CMK (cell line): ENCODE data around the gene TMEM187.

ENCODE experiments used
- DNase-seq: peaks from one replicate; pipeline ENCODE4 v3.0.0-alpha.2; 2010; ENCODE audit warnings: low read depth

TMEM187 gene

GRCh38 chrX:153954558-153955227 is 17.9 kb upstream of the TMEM187 start:
- DNase-seq = no peak

DNA sequence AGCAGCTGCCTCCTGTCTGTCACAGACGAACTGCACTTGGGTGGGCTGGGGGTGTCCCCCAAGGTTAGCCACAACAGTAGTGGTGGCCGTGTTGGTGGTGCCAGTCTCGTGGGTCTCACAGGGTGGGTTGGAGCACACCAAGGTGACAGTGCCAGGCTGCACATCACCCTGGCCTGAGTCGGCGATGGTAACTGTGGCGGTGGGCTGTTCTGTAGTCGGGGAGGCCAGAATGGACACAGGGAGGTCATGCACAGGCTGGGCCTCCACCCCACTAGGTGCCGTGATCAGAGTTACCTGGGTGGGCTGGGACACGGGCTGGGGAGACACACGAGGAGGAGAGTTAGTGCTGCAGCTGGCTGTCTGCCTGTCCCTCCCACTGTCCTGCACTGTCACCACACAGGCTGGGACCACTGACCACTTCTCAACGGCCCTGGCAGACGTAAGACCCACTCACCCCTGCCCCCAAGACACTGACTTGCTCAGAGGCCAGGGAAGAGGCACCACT is 17.3 kb upstream of the TMEM187 start:
- no peak for DNase-seq

DNA sequence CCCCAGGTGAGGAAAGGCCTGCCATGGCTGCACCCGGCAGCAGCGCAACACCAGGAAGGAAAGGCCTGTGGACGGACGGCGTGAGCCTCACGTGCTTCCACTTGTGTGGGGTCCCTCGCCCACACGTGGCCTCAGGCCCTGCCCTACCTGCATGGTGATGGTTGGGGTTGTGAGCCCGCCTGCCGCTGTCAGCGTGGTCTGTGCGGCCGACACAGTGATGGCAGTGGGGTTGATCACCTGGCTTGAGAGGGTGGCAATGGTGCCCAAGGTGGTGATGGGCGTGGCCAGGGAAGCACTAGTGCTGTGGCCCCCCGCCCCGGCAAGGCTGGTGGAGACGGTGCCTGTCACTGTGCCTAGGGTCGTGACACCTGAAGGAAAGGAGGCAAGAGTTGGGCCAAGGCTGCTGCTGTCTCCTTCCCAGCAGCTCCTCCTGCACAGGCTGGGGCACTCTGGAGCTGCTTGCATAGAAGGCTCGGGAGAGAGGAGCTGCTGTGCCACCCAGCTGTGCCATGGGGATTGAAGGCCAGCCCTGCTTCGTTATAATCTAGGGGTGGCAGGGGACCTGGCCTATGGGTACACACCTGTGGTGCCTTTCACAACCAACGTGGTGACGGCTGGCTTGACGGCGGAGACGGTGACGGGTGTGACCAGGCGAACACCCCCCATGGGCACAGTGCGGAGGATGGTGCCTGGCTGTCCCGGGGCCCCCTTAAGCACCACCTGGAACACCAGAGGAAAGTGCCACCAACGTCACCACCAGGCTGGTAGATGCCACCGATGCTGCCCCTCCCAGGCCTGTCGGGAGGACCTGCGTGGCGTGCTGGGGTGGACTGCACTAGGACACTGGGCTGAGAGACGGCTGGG is 16.3 kb upstream of the TMEM187 start:
- no peak for DNase-seq

- no peak for DNase-seq
Measured at GRCh38 chrX:153957224-153957623, 15.3 kb upstream of the TMEM187 start.

- no peak for DNase-seq
Measured at GRCh38 chrX:153958605-153959004, 13.9 kb upstream of the TMEM187 start.

DNA sequence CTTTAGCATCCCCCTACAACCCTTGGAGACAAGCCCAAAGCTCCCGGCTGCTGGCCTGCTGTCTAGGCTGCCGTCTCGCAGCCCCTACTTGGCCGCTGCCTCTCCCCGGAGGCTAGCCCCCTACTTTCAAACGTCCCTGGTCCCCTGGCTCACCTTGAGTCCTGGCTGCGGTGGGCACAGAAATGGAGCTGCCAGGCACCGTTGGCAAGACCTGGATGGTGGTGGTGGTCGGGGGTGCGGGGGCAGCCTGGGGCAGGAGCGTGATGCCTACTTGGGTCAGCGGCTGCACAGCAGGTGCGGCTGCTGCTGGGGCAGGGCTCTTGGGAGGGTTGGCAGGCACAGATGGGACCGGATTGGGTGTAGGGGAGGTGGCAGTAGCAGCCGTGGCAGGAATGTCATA is 12.9 kb upstream of the TMEM187 start:
- DNase-seq = no peak

- DNase-seq = no peak
Measured at GRCh38 chrX:153960077-153960476, 12.5 kb upstream of the TMEM187 start.

- no peak for DNase-seq
Measured at GRCh38 chrX:153960786-153961185, 11.8 kb upstream of the TMEM187 start.

DNA sequence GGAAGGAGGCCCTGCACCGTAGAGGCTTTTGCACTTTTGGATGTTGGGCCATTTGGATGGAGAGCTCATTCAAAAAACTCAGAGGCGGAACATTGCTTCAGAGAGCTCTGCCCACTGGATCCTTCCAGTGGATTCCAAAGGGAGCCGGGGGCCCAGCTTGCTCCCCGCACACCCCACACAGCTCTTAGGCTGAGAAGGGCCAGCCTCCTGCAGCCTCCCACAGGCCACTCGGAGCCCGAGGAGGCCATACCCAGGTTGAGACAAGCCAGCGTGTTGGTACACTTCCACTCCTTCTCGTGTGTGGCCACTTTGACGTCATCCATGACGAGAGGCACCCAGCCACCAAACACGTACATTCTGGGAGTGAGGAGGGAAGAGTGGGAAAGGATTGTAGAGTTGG is 11.3 kb upstream of the TMEM187 start:
- DNase-seq = no peak

- DNase-seq = no peak
Measured at GRCh38 chrX:153963546-153963945, 9.0 kb upstream of the TMEM187 start.

DNA sequence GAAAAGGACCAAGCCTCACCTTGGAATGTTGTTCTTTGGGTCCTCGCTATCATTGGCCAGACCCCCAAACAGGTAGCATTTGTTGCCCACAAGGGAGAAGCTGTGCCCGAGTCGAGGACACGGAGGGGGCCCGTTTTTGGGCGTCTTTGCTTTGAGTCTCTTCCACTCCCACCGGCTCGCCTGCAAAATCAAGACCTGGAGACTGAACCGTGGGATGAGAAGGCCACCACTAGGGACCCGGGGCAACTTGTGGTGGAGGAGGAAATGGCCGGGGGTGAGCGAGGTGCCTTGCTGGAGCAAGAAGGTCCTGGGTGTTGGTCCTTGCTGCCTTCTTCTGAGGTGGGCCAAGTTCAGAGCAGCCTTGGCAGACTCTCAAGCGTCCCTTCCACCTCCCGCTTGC is 8.4 kb upstream of the TMEM187 start:
- no peak for DNase-seq

- no peak for DNase-seq
Measured at GRCh38 chrX:153965406-153965805, 7.1 kb upstream of the TMEM187 start.

- no peak for DNase-seq
Measured at GRCh38 chrX:153966283-153966688, 6.3 kb upstream of the TMEM187 start.

GRCh38 chrX:153966841-153967535 is 5.6 kb upstream of the TMEM187 start:
- no peak for DNase-seq

DNA sequence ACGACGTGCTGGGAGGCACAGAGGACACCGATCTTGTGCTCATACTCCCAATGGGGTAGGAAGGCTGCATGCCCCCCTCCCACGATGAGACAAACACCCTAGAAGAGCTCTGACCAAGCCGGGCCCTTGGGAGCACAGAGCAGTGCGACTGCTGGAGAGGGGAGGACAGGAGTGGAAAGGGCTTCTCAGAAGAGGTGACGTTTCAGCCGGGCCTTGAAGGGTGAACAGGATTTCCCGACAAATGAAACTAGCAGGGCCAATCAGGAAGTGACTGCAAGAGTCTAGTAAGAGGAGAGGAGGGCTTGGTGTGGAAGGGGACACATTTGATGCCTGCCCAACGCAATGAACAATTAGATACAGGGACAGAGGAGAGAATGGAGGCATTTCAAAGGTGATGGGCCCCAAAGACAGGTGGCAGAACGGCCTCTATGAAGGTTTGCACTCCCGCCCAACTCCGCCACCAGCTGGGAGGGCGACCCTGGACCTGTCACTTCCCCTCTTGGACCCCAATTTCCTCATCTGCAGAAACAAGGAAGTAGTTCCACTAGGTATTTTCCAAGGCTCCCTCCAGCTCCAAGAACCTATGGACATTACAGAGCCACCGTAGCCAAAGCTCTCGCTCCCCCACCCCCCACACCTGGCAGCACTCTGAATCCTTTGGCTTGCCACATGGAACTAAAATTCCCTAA is 4.9 kb upstream of the TMEM187 start:
- no peak for DNase-seq

DNA sequence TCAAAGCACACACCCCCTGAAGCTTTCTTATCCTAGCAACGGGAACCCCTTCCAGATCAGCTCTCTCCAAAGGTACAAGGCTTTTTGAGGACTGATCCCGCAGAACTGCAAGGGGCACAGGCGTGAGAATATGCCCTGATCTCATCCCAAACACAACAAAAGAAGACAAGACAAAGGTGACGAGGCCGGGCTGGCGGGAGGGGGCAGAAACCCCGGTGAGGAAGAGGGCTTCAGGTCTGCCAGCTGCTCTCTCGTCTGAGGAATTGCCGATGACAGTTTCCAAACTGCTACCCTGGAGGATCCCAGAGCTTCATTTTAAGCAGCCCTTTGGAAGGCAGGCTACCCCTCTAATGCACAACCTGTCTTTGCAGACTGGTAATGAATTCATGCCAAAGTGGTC is 4.3 kb upstream of the TMEM187 start:
- no peak for DNase-seq

GRCh38 chrX:153968754-153969124 is 3.8 kb upstream of the TMEM187 start:
- no peak for DNase-seq

- DNase-seq = no peak
Measured at GRCh38 chrX:153969125-153969903, 3.2 kb upstream of the TMEM187 start.

DNA sequence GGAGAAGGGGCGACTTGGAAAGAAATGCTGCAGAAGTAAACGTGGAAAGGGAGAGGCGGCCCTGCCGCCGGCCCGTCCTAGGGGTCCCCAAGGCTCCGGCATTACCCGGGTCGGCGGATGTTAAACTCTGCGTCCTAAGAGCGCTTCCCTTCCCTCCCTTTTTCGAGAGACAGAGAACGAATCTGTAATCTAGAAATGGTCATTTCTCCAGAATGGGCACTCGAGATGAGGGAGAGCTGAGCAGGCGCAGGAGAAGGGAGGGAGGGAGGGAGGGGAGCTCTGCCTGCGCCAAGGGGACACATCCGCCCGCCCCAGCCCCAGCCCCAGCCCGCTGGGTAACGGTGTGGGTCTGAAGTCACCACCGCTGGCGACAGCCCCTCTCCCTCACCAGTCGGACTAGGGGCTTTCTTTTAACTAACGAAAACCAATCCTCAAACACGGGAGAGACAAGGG is 2.6 kb upstream of the TMEM187 start:
- DNase-seq = no peak

DNA sequence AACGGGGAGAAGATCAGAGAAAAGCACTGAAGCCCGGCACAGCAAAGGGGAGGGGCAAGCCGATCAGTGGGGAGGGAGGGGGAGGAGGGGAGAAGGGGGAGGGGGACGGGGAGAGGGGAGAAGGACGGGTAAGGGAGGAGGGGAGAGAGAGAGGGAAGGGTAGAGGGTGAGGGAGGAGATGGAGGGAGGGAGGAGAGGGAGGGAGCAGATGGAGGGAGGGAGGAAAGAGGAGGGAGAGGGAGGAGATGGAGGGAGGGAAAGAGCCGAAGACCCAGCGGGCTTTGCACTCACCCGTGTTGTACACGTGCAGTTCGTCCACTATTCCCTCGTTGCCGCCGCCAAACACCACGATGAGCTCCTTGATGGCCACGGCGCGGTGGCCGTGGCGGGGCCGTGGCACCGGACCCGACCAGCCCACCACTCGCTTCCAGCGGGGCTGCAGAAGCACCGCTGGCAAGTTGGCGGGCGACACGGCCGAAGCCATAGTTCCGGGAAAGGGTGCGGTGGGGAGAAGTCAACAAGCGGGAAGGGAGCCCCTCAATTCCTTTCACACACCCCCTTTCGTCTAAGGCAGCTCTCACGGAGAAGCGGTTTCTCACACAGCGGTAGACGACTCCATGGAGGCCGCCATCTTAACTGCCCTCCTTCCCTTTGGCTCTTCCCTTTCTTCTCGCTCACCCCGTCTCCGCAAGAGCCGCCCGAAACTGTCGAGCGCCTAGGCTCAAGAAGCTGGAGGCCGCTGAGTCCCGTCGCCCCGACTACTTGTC is 2.0 kb upstream of the TMEM187 start:
- DNase-seq = no peak

GRCh38 chrX:153971124-153971449 is 1.5 kb upstream of the TMEM187 start:
- DNase-seq = no peak
